Stimulated activated CD4-positive, alpha-beta T cell treated with anti-CD3 and anti-CD28 coated beads, Interleukin-1b, Interleukin-23, amount 100 ng/mL, for 48 hours (primary cell): ENCODE results near the gene PNPLA3.

Source experiments
- DNase-seq: peaks from one replicate; pipeline ENCODE4 v3.0.0-alpha.2; 2020

PNPLA3 gene

DNA sequence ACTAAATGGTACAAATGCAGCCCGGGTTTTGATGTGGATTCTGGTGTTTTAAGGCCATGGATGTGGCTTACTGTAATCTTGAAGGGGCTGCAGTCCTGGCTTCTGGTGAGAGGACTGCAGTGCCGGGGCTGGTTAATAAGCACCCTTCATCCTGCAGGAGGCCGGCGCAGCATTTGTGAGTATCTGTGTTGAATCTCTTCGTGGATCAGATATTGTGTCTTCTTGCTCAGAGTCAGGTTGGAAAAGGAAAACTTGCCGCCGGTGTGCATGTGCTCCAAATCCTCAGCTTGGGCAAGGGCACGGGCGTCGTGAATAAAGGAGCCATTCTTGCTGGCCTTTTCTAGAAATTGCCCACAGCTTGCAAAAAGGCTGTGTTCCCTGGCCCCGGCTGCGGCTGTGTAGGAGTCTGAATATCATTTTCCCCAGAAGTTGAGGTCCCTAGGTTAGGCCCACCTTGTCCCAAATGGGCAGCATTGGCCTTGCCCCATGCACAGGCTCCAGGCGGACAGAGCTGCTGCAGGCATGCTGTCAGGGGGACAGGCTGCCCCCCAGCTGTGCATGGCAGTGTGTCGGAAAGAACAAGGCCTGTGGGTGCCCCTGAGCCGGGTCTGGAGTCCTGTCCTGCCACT, 71.6 kb downstream of the PNPLA3 start:
- no peak for DNase-seq

- DNase-seq: no peak
Measured at GRCh38 chr22:43995798-43996169, 72.2 kb downstream of the PNPLA3 start.

DNA sequence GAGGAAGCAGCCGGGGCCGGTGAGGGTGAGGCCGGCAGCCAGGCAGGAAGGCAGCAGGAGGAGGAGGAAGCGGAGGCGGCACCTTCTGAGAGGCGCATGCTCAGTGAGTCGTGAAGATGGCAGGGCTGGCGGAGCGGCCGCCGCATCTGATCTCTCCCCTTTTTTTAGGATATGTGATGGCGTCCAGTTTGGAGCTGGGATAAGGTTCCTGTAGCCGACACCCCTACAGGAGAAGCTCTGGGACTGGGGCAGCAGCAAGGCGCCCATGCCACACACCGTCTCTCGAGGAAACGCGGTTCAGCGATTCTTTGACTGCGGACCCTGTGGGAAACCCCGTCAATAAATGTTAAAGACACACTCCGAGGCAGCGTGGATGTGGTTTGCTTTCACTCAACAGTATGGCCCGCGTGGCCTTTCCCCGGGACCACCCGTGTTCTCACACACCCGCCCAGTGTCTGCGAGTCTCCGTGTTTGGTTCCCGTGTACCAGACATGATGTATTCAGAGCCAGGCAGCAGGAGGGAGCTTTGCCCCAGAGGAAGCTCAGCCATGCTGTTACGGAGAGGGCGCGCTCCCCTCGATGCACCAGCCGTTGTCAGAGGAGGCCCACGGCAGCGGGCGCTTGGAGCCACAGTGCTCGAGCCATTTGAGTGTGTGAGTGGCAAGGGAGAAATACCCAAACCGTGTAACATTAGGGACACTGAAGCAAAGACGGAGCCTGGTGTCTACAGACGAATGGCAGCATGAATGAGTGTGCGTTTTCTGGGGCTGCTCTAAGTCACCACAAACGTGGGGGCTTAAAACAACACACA, 72.8 kb downstream of the PNPLA3 start:
- peak; percentile 67 for DNase-seq

- DNase-seq: no peak
Measured at GRCh38 chr22:43996981-43997265, 73.3 kb downstream of the PNPLA3 start.
